Measurements from ENCODE around the gene NME3.

Gene NME3

GRCh38 chr16:1771188-1771863 lies at the start of gene NME3:
TSS of gene NME3 (minus strand) at chr16:1771543. CDS start at chr16:1771534, 9 bp downstream.
- no peaks in the 10 kb centered on the region for H3K9me3 ChIP-seq (ENCODE audit: control insufficient read depth, insufficient read depth, low read length)
- peaks cover 38% of the 10 kb centered on the region for H3K36me3 ChIP-seq (ENCODE audit: control insufficient read depth, insufficient read depth, low read length)
- peaks cover 2% of the 10 kb centered on the region for H3K4me1 ChIP-seq (ENCODE audit: control insufficient read depth, insufficient read depth, low read length)
- peak within 1 kb of the TSS; percentile 85 for H3K4me3 ChIP-seq (ENCODE audit: low read depth, low read length)
- H3K27me3 ChIP-seq (ENCODE audit: control insufficient read depth, insufficient read depth, low read length), result no peaks in the 10 kb centered on the region
- peak within 1 kb of the TSS; percentile 88 for H3K9ac ChIP-seq (ENCODE audit: low read depth, low read length)

GRCh38 chr16:1820946-1821290 lies 49.6 kb upstream of the NME3 start:
- no peaks in the 10 kb centered on the region for H3K9me3 ChIP-seq (ENCODE audit: control insufficient read depth, insufficient read depth, low read length)
- H3K27me3 ChIP-seq (ENCODE audit: control insufficient read depth, insufficient read depth, low read length), result peaks cover 5% of the 10 kb centered on the region
- H3K4me1 ChIP-seq (ENCODE audit: control insufficient read depth, insufficient read depth, low read length), result no peaks in the 10 kb centered on the region
- H3K36me3 ChIP-seq (ENCODE audit: control insufficient read depth, insufficient read depth, low read length), result peaks cover 10% of the 10 kb centered on the region
- no peak overlapping the region for H3K4me3 ChIP-seq (ENCODE audit: low read depth, low read length)
- no peak overlapping the region for H3K9ac ChIP-seq (ENCODE audit: low read depth, low read length)

GRCh38 chr16:1820096-1820945 lies 49.0 kb upstream of the NME3 start:
- Histone ChIP-seq H3K27me3 (ENCODE audit: control insufficient read depth, insufficient read depth, low read length) (peaks cover 3% of the 10 kb centered on the region), H3K4me1 (ENCODE audit: control insufficient read depth, insufficient read depth, low read length) (no peaks in the 10 kb centered on the region), H3K4me3 (ENCODE audit: low read depth, low read length) (no peak overlapping the region), H3K36me3 (ENCODE audit: control insufficient read depth, insufficient read depth, low read length) (peaks cover 10% of the 10 kb centered on the region), H3K9me3 (ENCODE audit: control insufficient read depth, insufficient read depth, low read length) (no peaks in the 10 kb centered on the region), H3K9ac (ENCODE audit: low read depth, low read length) (no peak overlapping the region)

GRCh38 chr16:1819611-1820010 lies 48.3 kb upstream of the NME3 start:
- Histone ChIP-seq H3K4me3 (ENCODE audit: low read depth, low read length) (no peak overlapping the region), H3K36me3 (ENCODE audit: control insufficient read depth, insufficient read depth, low read length) (peaks cover 10% of the 10 kb centered on the region)

GRCh38 chr16:1818873-1819525 lies 47.7 kb upstream of the NME3 start:
- Histone ChIP-seq H3K36me3 (ENCODE audit: control insufficient read depth, insufficient read depth, low read length) (peaks cover 10% of the 10 kb centered on the region), H3K4me1 (ENCODE audit: control insufficient read depth, insufficient read depth, low read length) (no peaks in the 10 kb centered on the region), H3K27me3 (ENCODE audit: control insufficient read depth, insufficient read depth, low read length) (no peaks in the 10 kb centered on the region), H3K9ac (ENCODE audit: low read depth, low read length) (no peak overlapping the region), H3K4me3 (ENCODE audit: low read depth, low read length) (no peak overlapping the region), H3K9me3 (ENCODE audit: control insufficient read depth, insufficient read depth, low read length) (no peaks in the 10 kb centered on the region)

More at GRCh38 chr16:1819611-1820010, 48.3 kb upstream of the NME3 start:
- no peak overlapping the region for H3K9ac ChIP-seq (ENCODE audit: low read depth, low read length)
- no peaks in the 10 kb centered on the region for H3K27me3 ChIP-seq (ENCODE audit: control insufficient read depth, insufficient read depth, low read length)
- no peaks in the 10 kb centered on the region for H3K4me1 ChIP-seq (ENCODE audit: control insufficient read depth, insufficient read depth, low read length)
- no peaks in the 10 kb centered on the region for H3K9me3 ChIP-seq (ENCODE audit: control insufficient read depth, insufficient read depth, low read length)

GRCh38 chr16:1818204-1818872 lies 47.0 kb upstream of the NME3 start:
- Histone ChIP-seq H3K27me3 (ENCODE audit: control insufficient read depth, insufficient read depth, low read length) (no peaks in the 10 kb centered on the region), H3K9me3 (ENCODE audit: control insufficient read depth, insufficient read depth, low read length) (no peaks in the 10 kb centered on the region), H3K4me1 (ENCODE audit: control insufficient read depth, insufficient read depth, low read length) (no peaks in the 10 kb centered on the region), H3K36me3 (ENCODE audit: control insufficient read depth, insufficient read depth, low read length) (peaks cover 10% of the 10 kb centered on the region), H3K9ac (ENCODE audit: low read depth, low read length) (no peak overlapping the region), H3K4me3 (ENCODE audit: low read depth, low read length) (no peak overlapping the region)

GRCh38 chr16:1817716-1818115 lies 46.4 kb upstream of the NME3 start:
- H3K36me3 ChIP-seq (ENCODE audit: control insufficient read depth, insufficient read depth, low read length), result peaks cover 10% of the 10 kb centered on the region
- H3K9ac ChIP-seq (ENCODE audit: low read depth, low read length), result no peak overlapping the region
- H3K9me3 ChIP-seq (ENCODE audit: control insufficient read depth, insufficient read depth, low read length), result no peaks in the 10 kb centered on the region
- H3K27me3 ChIP-seq (ENCODE audit: control insufficient read depth, insufficient read depth, low read length), result no peaks in the 10 kb centered on the region
- no peaks in the 10 kb centered on the region for H3K4me1 ChIP-seq (ENCODE audit: control insufficient read depth, insufficient read depth, low read length)
- no peak overlapping the region for H3K4me3 ChIP-seq (ENCODE audit: low read depth, low read length)

- no peaks in the 10 kb centered on the region for H3K27me3 ChIP-seq (ENCODE audit: control insufficient read depth, insufficient read depth, low read length)
- peaks cover 10% of the 10 kb centered on the region for H3K36me3 ChIP-seq (ENCODE audit: control insufficient read depth, insufficient read depth, low read length)
- H3K4me1 ChIP-seq (ENCODE audit: control insufficient read depth, insufficient read depth, low read length), result no peaks in the 10 kb centered on the region
- H3K4me3 ChIP-seq (ENCODE audit: low read depth, low read length), result no peak overlapping the region
- H3K9me3 ChIP-seq (ENCODE audit: control insufficient read depth, insufficient read depth, low read length), result no peaks in the 10 kb centered on the region
- no peak overlapping the region for H3K9ac ChIP-seq (ENCODE audit: low read depth, low read length)
Measured at GRCh38 chr16:1817276-1817589, 45.9 kb upstream of the NME3 start.

- H3K9me3 ChIP-seq (ENCODE audit: control insufficient read depth, insufficient read depth, low read length), result no peaks in the 10 kb centered on the region
- H3K27me3 ChIP-seq (ENCODE audit: control insufficient read depth, insufficient read depth, low read length), result no peaks in the 10 kb centered on the region
- no peaks in the 10 kb centered on the region for H3K4me1 ChIP-seq (ENCODE audit: control insufficient read depth, insufficient read depth, low read length)
- H3K36me3 ChIP-seq (ENCODE audit: control insufficient read depth, insufficient read depth, low read length), result peaks cover 10% of the 10 kb centered on the region
- no peak overlapping the region for H3K9ac ChIP-seq (ENCODE audit: low read depth, low read length)
- no peak overlapping the region for H3K4me3 ChIP-seq (ENCODE audit: low read depth, low read length)
Measured at GRCh38 chr16:1816396-1817275, 45.3 kb upstream of the NME3 start.

GRCh38 chr16:1815461-1815860 lies 44.1 kb upstream of the NME3 start:
- Histone ChIP-seq H3K9ac (ENCODE audit: low read depth, low read length) (no peak overlapping the region), H3K4me3 (ENCODE audit: low read depth, low read length) (no peak overlapping the region), H3K36me3 (ENCODE audit: control insufficient read depth, insufficient read depth, low read length) (peaks cover 10% of the 10 kb centered on the region), H3K4me1 (ENCODE audit: control insufficient read depth, insufficient read depth, low read length) (no peaks in the 10 kb centered on the region), H3K27me3 (ENCODE audit: control insufficient read depth, insufficient read depth, low read length) (no peaks in the 10 kb centered on the region), H3K9me3 (ENCODE audit: control insufficient read depth, insufficient read depth, low read length) (no peaks in the 10 kb centered on the region)

GRCh38 chr16:1812732-1813163 lies 41.4 kb upstream of the NME3 start:
- peaks cover 15% of the 10 kb centered on the region for H3K36me3 ChIP-seq (ENCODE audit: control insufficient read depth, insufficient read depth, low read length)
- no peaks in the 10 kb centered on the region for H3K4me1 ChIP-seq (ENCODE audit: control insufficient read depth, insufficient read depth, low read length)
- H3K9ac ChIP-seq (ENCODE audit: low read depth, low read length), result no peak overlapping the region

More at GRCh38 chr16:1812732-1813163, 41.4 kb upstream of the NME3 start:
- Histone ChIP-seq H3K9me3 (ENCODE audit: control insufficient read depth, insufficient read depth, low read length) (no peaks in the 10 kb centered on the region), H3K4me3 (ENCODE audit: low read depth, low read length) (no peak overlapping the region), H3K27me3 (ENCODE audit: control insufficient read depth, insufficient read depth, low read length) (no peaks in the 10 kb centered on the region)

Data from iPS-15b (cell line).